Endothelial cell of umbilical vein (primary cell): ENCODE data around the gene ASAP2.

Experiments used
- EZH2 ChIP-seq: IDR thresholded peaks from 2 replicates; pipeline ENCODE4 v1.6.1; 2012; ENCODE audit warnings: borderline replicate concordance, low read depth, mild to moderate bottlenecking, moderate library complexity, low read length, inconsistent platforms; ENCODE audit not compliant: severe bottlenecking
- FOS ChIP-seq: IDR thresholded peaks from 2 replicates; pipeline ENCODE4 v1.6.1; 2011; ENCODE audit warnings: mild to moderate bottlenecking, low read length, moderate library complexity, borderline replicate concordance; ENCODE audit not compliant: insufficient read depth
- POLR2A ChIP-seq: IDR thresholded peaks from 2 replicates; pipeline ENCODE4 v1.6.1; 2012; ENCODE audit warnings: low read depth, mild to moderate bottlenecking, control low read depth, low read length
- POLR2AphosphoS5 ChIP-seq: IDR thresholded peaks from 2 replicates; pipeline ENCODE4 v1.6.1; 2012; ENCODE audit warnings: low read depth, mild to moderate bottlenecking, control low read depth, low read length, moderate library complexity; ENCODE audit not compliant: insufficient read depth
- TF ChIP-seq, protein P1 (sequence below): IDR thresholded peaks from 2 replicates; pipeline ENCODE4 v1.6.1; 2011; ENCODE audit not compliant: insufficient read depth, insufficient read length
- TF ChIP-seq, protein P2 (sequence below), 2 donors: IDR thresholded peaks; 1 replicate in 1 of 2; 2 replicates in 1 of 2; pipeline ENCODE4 v1.5.1; 2011; ENCODE audit warnings: low read length in 2 of 2, mild to moderate bottlenecking in 2 of 2, moderate library complexity in 2 of 2, control low read depth in 1 of 2, inconsistent platforms in 1 of 2, low read depth in 1 of 2; ENCODE audit not compliant: insufficient read depth in 1 of 2; ENCODE audit errors: extremely low read depth in 1 of 2

DNA sequence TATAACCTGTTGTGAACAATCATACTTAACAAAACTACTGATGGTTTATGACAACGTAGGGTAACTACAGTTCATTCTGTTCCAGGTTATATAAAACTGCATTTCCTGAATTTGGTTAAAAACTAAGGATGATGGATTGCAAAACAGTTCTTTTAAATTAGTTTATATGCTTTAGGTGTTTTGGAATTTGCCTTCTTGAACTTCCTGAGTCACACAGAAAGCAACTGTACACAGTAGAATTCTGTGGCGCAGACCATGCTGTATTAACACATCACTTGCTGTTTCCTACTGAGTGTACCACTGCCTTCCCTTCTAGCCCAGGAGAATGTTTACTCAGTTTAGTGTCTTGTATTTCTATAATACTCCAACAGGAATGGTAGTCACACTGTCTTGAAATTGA, 197.3 kb downstream of the ASAP2 start:
- TF ChIP-seq, protein P1, sequence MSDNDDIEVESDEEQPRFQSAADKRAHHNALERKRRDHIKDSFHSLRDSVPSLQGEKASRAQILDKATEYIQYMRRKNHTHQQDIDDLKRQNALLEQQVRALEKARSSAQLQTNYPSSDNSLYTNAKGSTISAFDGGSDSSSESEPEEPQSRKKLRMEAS, result no peak
- TF ChIP-seq, protein P2, sequence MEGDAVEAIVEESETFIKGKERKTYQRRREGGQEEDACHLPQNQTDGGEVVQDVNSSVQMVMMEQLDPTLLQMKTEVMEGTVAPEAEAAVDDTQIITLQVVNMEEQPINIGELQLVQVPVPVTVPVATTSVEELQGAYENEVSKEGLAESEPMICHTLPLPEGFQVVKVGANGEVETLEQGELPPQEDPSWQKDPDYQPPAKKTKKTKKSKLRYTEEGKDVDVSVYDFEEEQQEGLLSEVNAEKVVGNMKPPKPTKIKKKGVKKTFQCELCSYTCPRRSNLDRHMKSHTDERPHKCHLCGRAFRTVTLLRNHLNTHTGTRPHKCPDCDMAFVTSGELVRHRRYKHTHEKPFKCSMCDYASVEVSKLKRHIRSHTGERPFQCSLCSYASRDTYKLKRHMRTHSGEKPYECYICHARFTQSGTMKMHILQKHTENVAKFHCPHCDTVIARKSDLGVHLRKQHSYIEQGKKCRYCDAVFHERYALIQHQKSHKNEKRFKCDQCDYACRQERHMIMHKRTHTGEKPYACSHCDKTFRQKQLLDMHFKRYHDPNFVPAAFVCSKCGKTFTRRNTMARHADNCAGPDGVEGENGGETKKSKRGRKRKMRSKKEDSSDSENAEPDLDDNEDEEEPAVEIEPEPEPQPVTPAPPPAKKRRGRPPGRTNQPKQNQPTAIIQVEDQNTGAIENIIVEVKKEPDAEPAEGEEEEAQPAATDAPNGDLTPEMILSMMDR (IDR thresholded peaks at IDR 0.05; ENCODE audit: extremely low read depth in 1 of 2, insufficient read depth in 1 of 2, low read depth in 1 of 2, low read length in 2 of 2), result no peak
- TF ChIP-seq POLR2A (no peak), EZH2 (no peak), FOS (no peak), POLR2AphosphoS5 (no peak)
